Activated gamma-delta T cell (primary cell): ENCODE results near the gene CCT4.
"Not testable (repeated sequence)": the region's sequence is repeated elsewhere in the genome, so short reads cannot be mapped to it uniquely, and the experiment has no call there.

ENCODE experiments used
- DNase-seq: peaks from one replicate; lab custom pipeline; 2025; lab: John Stamatoyannopoulos, UW

Gene CCT4

GRCh38 chr2:61878761-61879160 is 9.7 kb downstream of the CCT4 start:
- no peak for DNase-seq

- DNase-seq, result no peak
Observed at GRCh38 chr2:61877571-61878245, 10.7 kb downstream of the CCT4 start.

DNA sequence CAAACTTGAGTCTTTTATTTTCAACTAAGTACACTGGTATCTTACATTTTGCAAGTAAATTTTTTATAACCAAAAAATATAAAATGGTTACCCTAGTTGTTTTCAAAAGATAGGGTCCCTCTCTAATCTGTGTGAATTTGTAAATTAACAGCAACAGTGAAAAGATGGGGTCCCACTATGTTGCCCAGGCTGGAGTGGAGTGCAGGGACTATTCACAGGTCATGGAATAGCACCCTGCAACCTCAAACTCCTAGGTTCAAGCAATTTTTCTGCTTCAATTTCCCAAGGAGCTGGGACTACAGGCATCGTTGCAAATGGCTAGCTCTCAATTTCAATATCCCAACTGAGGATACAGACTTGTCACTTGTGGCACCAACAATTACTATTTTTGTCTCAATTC is 12.1 kb downstream of the CCT4 start:
- no peak for DNase-seq

- DNase-seq, result not testable (repeated sequence)
Observed at GRCh38 chr2:61866482-61867089, 21.9 kb downstream of the CCT4 start.

DNA sequence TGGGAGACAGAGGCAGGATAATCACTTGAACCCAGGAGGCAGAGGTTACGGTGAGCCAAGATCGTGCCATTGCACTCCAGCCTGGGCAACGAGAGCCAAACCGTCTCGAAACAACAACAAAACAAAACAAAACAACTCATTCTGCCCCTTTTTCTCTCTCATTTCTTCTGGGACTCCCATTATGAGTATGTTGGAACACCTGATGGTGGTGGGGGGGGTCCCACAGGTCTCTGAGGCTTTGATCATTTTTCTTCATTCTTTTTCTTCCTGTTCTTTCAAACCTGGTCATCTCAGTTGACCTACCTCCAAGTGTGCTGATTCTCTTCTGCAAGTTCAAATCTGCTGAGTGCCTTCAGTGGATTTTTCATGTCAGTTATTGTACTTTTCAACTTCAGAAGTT is 26.4 kb downstream of the CCT4 start:
- no peak for DNase-seq

GRCh38 chr2:61857224-61857623 is 31.2 kb downstream of the CCT4 start:
- no peak for DNase-seq

- no peak for DNase-seq
Observed at GRCh38 chr2:61855318-61855613, 33.2 kb downstream of the CCT4 start.

DNA sequence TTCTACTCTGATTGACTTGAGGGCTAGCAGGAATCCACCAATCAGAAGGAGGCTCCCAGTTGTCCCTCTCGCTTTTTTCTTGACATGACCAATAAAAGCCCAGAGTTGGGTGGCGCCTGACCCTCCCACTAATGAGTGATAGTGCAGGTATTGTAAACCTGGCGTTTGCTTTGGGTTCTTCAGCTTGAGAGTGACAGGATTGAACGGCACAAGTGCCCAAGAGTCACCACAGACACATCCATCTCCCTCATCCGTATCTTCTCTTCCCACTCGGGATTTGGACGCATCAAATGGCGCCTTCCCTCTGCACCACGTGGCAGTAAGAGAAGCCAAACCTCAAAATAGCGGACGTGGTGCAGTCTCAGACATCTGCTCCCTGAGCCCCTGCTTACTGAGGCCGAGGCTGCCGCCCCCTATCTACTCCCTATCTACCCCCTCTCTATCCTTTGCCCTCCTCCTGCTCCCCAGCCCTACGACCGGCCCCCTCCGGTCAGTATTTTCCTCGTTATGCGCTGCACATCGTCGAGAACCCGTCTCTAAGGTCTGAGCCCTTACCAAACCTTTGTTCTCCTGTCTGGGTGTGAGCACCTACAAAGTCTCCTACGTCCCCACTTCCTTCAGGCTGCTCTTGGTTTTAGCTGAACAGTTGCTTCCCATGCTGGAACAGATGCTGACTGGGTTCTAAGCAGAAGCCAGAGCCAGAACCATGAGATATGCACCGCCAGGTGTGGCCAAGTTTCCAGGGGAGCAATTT is 33.7 kb downstream of the CCT4 start:
- DNase-seq, result no peak

DNA sequence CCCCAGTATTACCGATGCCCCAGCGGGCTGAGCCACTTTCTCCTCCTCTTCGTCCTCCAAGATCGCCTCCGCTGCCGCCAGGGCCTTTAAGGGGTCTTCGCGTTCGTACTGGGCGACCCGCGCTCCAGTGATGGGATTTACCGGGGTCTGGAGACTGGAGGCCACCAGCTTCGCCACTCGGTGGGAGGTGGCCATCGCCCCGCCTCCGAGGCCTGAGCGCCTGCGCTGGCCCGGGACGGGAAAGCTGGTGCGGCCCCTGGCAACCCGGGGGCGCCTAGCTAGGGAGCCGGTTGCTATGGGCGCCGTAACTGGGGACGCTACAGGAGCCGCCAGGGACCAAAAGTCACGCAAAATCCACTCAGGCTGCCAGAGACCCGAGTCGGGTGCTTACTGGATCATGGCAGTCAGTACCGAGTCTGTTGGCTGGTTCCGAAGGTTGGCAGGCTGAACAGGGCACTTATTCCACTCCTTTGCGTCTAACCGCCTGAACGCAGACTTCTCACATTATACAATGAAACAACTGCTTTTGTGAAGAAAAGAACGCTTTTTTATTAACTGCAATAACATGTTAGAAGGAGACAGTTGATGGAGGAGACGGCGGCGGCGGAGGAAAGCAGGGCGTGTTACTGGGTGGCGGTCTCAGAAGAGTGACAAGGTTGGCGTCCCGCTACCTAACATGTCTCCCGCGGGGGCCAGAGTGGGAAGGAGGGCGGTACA is 34.5 kb downstream of the CCT4 start, which contains the start of gene FAM161A:
FAM161A (minus strand) TSS at position 214 of the 717 bp plus-strand sequence; CDS start at position 195, 19 bp downstream.
- peak; percentile 63 for DNase-seq

DNA sequence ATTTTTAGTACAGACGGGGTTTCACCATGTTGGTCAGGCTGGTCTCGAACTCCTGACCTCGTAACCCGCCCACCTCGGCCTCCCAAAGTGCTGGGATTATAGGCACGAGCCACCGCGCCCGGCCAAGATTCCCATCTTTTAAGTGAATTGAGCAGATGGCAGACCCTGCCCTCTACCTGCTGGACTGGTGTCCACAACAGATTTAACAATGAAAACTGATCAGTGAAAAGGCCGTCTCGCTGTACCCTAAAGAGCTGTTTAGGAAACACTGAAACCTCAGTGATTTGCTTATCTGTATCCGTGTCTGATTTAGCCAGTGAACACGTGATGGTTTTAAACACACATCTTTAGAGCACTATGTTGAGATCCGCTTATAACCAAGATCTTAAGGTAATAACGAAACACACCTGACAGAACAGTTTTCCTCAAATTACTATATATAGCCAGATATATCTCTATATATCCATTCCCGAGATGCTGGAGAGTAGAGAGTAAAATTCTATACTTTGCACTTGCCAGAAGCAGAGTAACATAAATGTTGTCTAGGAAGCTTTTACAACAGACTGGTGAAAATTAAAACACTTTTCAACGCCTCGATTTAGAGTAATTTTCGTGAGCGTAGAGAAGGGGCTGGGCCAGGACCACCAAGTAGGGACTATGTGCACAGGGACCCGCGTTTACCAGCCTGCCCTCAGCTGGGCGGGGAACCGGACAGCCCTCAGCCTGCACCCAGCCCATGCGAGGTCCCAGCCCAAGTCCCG is 35.2 kb downstream of the CCT4 start:
- no peak for DNase-seq

GRCh38 chr2:61851270-61851669 is 37.2 kb downstream of the CCT4 start:
- not testable (repeated sequence) for DNase-seq

DNA sequence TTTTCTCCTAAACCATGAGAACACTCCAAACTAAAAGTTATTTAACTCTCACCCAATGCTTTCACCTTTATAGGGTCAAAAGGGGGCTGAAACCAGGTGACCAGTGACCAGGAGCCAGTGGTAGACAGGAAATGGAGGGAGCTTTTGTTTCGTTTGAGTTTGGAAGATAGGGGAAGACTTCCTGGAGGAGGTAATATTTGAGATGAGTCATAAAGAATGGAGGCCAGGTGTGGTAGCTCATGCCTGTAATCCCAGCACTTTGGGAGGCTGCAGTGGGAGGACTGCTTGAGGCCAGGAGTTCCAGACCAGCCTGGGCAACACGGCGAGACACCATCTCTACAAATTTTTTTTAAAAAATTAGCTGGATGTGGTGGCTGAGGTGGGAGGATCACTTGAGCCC is 43.1 kb downstream of the CCT4 start:
- no peak for DNase-seq

DNA sequence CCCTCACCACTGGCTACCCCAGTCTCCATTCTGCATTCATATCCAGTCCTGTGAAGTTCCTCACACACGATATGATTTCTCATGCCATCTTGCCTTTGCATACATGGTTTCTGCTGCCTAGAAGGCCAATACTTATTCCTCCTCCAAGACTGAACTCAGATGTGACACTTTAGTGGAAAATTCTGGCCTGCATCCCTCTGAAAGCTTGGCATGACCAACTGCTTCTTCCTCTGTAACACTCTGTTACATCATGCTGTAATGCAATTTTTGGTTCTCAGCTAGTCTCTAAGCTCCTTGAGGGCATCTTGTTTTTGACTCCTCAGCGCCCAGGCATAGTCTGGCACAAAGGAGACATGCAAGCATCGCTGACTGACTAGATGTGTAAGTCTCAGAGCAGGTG is 47.2 kb downstream of the CCT4 start:
- no peak for DNase-seq

GRCh38 chr2:61834893-61835292 is 53.6 kb downstream of the CCT4 start:
- DNase-seq, result no peak

GRCh38 chr2:61833971-61834370 is 54.5 kb downstream of the CCT4 start:
- DNase-seq, result no peak

DNA sequence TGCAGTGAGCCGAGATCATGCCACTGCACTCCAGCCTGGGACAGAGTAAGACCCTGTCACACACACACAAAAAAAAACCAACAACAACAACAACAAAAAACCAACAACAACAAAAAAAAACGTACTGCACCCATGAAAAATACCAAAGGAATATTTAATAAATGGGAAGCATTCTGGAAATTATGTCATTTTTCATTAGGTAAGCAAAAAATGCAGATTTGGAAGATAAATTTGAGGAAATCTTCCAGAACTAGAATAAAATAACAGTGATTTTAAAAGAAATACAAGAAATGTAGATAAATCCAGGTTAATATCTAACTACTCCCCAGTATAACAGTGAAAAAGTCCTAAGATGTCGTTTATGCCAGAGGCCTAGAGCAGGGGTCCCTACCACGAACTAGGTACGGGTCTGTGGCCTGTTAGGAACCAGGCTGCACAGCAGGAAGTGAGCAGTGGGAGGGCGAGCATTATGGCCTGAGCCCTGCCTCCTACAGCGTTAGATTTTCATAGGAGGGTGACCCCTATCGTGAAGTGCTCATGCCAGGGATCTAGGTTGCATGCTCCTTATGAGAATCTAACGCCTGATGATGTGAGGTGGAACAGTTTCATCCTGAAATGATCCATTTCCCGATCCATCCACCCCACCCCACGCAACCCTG is 56.1 kb downstream of the CCT4 start:
- no peak for DNase-seq

GRCh38 chr2:61822255-61822654 is 66.2 kb downstream of the CCT4 start:
- no peak for DNase-seq
